GM23338 (cell line): ENCODE measurements around the gene RNF220.

Experiments used
- CREB1 ChIP-seq: fragments of 250-450 bp; sonication (Bioruptor Pico); IDR thresholded peaks from 2 replicates; pipeline ENCODE4 v1.5.0; 2020; ENCODE audit warnings: low read depth, mild to moderate bottlenecking, moderate library complexity
- CTCF ChIP-seq, 2 experiments: fragments of 200-600 bp in 1 of 2; sonication (generic) in 1 of 2; conservative IDR thresholded peaks; 2 replicates each; pipeline versions ENCODE4 v1.5.1 to v1.6.1; 2016 to 2017; ENCODE audit warnings: antibody characterized with exemption in 2 of 2, low read depth in 2 of 2, mild to moderate bottlenecking in 2 of 2, moderate library complexity in 1 of 2
- ETS1 ChIP-seq: IDR thresholded peaks from 2 replicates; pipeline ENCODE4 v1.6.1; 2016; ENCODE audit warnings: antibody characterized with exemption
- EZH2 ChIP-seq: fragments of 200-600 bp; sonication (generic); IDR thresholded peaks from one replicate; pipeline ENCODE4 v1.8.0; 2017; ENCODE audit warnings: antibody characterized with exemption, mild to moderate bottlenecking, low read depth; ENCODE audit not compliant: unreplicated experiment
- EZH2phosphoT487 ChIP-seq: fragments of 200-600 bp; sonication (generic); IDR thresholded peaks from one replicate; pipeline ENCODE4 v1.8.1; 2018; ENCODE audit warnings: antibody characterized with exemption; ENCODE audit not compliant: unreplicated experiment
- JUNB ChIP-seq: IDR thresholded peaks from one replicate; pipeline ENCODE4 v1.6.1; 2016; ENCODE audit warnings: antibody characterized with exemption; ENCODE audit not compliant: unreplicated experiment
- NANOG ChIP-seq: IDR thresholded peaks from 2 replicates; pipeline ENCODE4 v1.6.1; 2016; ENCODE audit warnings: antibody characterized with exemption, borderline replicate concordance
- POLR2AphosphoS5 ChIP-seq: IDR thresholded peaks from 2 replicates; pipeline ENCODE4 v1.6.1; 2016; ENCODE audit warnings: antibody characterized with exemption, low read depth
- REST ChIP-seq: IDR thresholded peaks from one replicate; pipeline ENCODE4 v1.6.1; 2018; ENCODE audit warnings: antibody characterized with exemption; ENCODE audit not compliant: unreplicated experiment
- STAT1 ChIP-seq: IDR thresholded peaks from one replicate; pipeline ENCODE4 v1.6.1; 2016; ENCODE audit warnings: antibody characterized with exemption; ENCODE audit not compliant: unreplicated experiment
- ZNF114 ChIP-seq: fragments of 250-450 bp; sonication (Bioruptor Pico); IDR thresholded peaks from 2 replicates; pipeline ENCODE4 v1.5.0; 2020; ENCODE audit warnings: mild to moderate bottlenecking, moderate library complexity
- ZNF331 ChIP-seq: fragments of 250-450 bp; sonication (Bioruptor Pico); IDR thresholded peaks from 2 replicates; pipeline ENCODE4 v1.5.0; 2020; ENCODE audit warnings: low read depth, mild to moderate bottlenecking, moderate library complexity
- ZNF462 ChIP-seq: fragments of 250-450 bp; sonication (Bioruptor Pico); IDR thresholded peaks from 2 replicates; pipeline ENCODE4 v1.5.0; 2020; ENCODE audit warnings: mild to moderate bottlenecking, moderate library complexity

- no peak for TF ChIP-seq CTCF (conservative IDR thresholded peaks at IDR 0.05; ENCODE audit: low read depth in 2 of 2)
- TF ChIP-seq REST: no peak
- no peak for TF ChIP-seq EZH2phosphoT487
- TF ChIP-seq CREB1 (CRISPR knock-in tag): no peak
- no peak for TF ChIP-seq POLR2AphosphoS5
- no peak for TF ChIP-seq EZH2
- no peak for TF ChIP-seq ZNF331 (CRISPR knock-in tag)
- TF ChIP-seq JUNB: no peak
- no peak for TF ChIP-seq ETS1
- TF ChIP-seq ZNF114: no peak
- TF ChIP-seq NANOG: no peak
- no peak for TF ChIP-seq STAT1
- TF ChIP-seq ZNF462 (CRISPR knock-in tag): no peak
These were observed 11.4 kb downstream of the RNF220 start for GRCh38 chr1:44416408-44416807.
